SK-N-MC (cell line): ENCODE results near the gene POT1.

Source experiments
- DNase-seq: peaks from one replicate; pipeline ENCODE4 v3.0.0-alpha.2; 2011; ENCODE audit warnings: low read depth, low spot score
- H3K27ac ChIP-seq: fragments of 200-600 bp; sonication (generic); 2 replicates; pipeline ENCODE4 v1.5.1; 2016; ENCODE audit warnings: mixed run types
- H3K36me3 ChIP-seq: fragments of 200-600 bp; sonication (generic); 2 replicates; pipeline ENCODE4 v1.6.1; 2017; ENCODE audit warnings: antibody characterized with exemption, low read length, mixed read lengths; ENCODE audit not compliant: insufficient read depth
- H3K4me3 ChIP-seq: fragments of 200-600 bp; sonication (generic); 2 replicates; pipeline ENCODE4 v1.5.1; 2016
- H3K9ac ChIP-seq: fragments of 200-600 bp; sonication (generic); 2 replicates; pipeline ENCODE4 v1.8.0; 2017; ENCODE audit warnings: mixed run types, mixed read lengths; ENCODE audit not compliant: insufficient read length
- H3K9me3 ChIP-seq: fragments of 200-600 bp; sonication (generic); 2 replicates; pipeline ENCODE4 v1.6.1; 2017; ENCODE audit warnings: low read depth, mild to moderate bottlenecking, antibody characterized with exemption, low read length, moderate library complexity, mixed read lengths
- EZH2 ChIP-seq: fragments of 200-600 bp; sonication (generic); IDR thresholded peaks from one replicate; pipeline ENCODE4 v1.6.1; 2017; ENCODE audit warnings: antibody characterized with exemption
- FOXP2 ChIP-seq: optimal IDR thresholded peaks from 2 replicates; pipeline ENCODE3; 2011; ENCODE audit warnings: mild to moderate bottlenecking, moderate library complexity; ENCODE audit not compliant: insufficient read depth; ENCODE audit errors: extremely low read length, control extremely low read depth
- POLR2AphosphoS5 ChIP-seq: IDR thresholded peaks from 2 replicates; pipeline ENCODE4 v1.6.1; 2012; ENCODE audit warnings: mild to moderate bottlenecking, low read depth, low read length, borderline replicate concordance

Gene POT1

DNA sequence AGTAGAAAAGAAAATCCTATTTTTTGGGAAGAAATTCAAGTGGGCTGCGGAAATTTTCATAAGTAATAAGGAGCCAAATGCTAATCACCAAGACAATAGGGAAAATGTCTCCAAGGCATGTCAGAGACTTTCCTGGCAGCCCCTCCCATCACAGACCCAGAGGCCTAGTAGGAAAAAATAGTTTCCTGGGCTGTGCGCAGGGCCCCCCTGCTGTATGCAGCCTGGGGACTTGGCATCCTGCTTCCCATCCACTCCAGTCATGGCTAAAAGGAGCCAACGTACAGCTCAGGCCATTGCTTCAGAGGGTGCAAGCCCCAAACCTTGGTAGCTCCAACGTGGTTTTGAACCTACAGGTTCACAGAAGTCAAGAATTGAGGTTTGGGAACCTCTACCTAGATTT lies 12.8 kb upstream of the POT1 start:
- H3K9me3 ChIP-seq: peaks cover 4% of the 10 kb centered on the region; the same call in 1 of the 2 replicates
- H3K4me3 ChIP-seq: peak overlapping the region; percentile 27; the same call in 1 of the 2 replicates
- TF ChIP-seq FOXP2 (no peak), POLR2AphosphoS5 (no peak), EZH2 (no peak)
- peak overlapping the region; percentile 81 for H3K27ac ChIP-seq
- DNase-seq: no peak
- H3K9ac ChIP-seq: no peak overlapping the region
- no peaks in the 10 kb centered on the region for H3K36me3 ChIP-seq

DNA sequence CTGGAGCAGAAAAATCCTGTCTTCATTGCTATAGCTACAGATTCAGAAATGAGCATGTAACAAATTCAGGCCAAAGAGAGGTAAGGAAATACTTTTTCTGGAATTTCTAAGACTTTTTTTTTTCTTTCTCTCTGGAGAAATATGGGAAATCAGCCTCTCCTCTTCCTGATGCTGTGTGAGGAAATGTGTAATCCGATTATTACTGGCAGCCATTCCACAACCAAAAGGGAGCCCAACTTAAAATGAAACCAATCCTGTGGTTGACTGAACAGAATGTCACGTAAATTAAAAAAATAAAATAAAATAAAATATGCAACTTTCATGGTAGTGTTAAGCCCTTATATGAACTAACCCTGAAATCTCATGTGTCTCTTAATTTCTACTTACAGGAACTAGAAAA lies 10.7 kb upstream of the POT1 start:
- H3K27ac ChIP-seq: no peak overlapping the region
- H3K36me3 ChIP-seq: no peaks in the 10 kb centered on the region
- H3K9me3 ChIP-seq: no peaks in the 10 kb centered on the region
- DNase-seq: no peak
- H3K4me3 ChIP-seq: no peak overlapping the region
- no peak for TF ChIP-seq POLR2AphosphoS5
- no peak for TF ChIP-seq EZH2
- TF ChIP-seq FOXP2: no peak
- H3K9ac ChIP-seq: no peak overlapping the region

DNA sequence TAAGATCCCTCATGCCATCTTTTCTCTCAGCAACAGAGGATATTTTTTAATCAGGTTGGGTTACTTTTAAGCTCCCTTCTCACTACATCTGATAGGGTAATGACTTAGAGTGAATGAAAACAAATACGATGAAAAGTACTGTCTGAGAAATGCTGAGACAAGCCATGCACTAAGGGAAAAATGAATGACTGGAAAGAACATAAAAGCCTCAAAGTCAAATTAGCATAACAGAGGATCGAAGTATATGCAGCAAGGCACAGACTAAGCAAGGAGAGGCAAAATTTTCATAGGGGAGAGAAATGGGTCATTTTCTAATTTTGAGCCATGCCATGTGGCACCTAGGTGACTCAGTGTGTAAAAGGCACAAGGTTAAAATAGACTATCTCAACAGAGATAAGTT lies 8.5 kb upstream of the POT1 start:
- DNase-seq: no peak
- no peak overlapping the region for H3K9ac ChIP-seq
- H3K27ac ChIP-seq: no peak overlapping the region
- no peak for TF ChIP-seq FOXP2
- TF ChIP-seq EZH2: no peak
- no peak for TF ChIP-seq POLR2AphosphoS5
- H3K36me3 ChIP-seq: no peaks in the 10 kb centered on the region
- no peak overlapping the region for H3K4me3 ChIP-seq
- no peaks in the 10 kb centered on the region for H3K9me3 ChIP-seq

DNA sequence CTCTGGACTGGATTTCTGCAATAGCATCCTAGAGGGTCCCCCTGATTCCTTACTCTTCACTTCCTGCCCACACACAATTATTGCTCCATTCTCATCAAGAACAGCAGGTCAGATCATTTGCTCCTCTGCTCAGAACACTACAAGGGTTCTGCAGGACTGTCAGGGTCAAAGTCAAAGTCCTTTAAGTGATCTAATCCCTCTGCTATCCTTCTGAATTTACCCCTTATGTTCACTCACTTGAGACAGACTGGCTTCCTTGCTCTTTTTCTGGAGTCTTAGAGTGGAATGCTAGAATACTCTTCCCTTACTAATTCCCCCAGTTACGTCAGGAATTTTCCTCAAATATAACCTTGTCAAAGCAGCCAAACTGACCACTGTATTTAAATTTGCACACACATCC lies 7.5 kb upstream of the POT1 start:
- H3K27ac ChIP-seq: no peak overlapping the region
- TF ChIP-seq EZH2: no peak
- TF ChIP-seq POLR2AphosphoS5: no peak
- TF ChIP-seq FOXP2: no peak
- DNase-seq: no peak
- H3K9ac ChIP-seq: no peak overlapping the region
- H3K4me3 ChIP-seq: no peak overlapping the region
- H3K36me3 ChIP-seq: no peaks in the 10 kb centered on the region
- no peaks in the 10 kb centered on the region for H3K9me3 ChIP-seq

DNA sequence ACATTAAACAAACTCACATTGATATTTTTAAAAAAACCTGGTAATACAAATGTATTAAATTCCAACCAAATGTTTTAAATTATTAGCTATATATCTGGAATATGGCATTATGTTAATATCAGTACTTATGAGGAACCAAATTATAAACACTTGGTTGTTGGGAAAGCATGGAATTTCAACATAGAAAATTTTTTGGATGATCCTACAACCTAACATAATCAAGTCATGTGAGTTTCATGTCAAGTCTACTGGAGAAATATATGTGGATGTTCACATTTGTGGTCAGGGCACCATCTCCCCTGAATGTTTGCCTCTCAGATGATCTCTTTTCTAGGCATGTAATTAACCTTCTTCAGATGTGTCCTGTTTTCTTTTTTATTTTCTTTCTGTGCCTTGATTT lies 5.2 kb upstream of the POT1 start:
- H3K27ac ChIP-seq: no peak overlapping the region
- no peak overlapping the region for H3K4me3 ChIP-seq
- H3K9me3 ChIP-seq: no peaks in the 10 kb centered on the region
- no peak for DNase-seq
- H3K9ac ChIP-seq: no peak overlapping the region
- H3K36me3 ChIP-seq: no peaks in the 10 kb centered on the region
- no peak for TF ChIP-seq POLR2AphosphoS5
- no peak for TF ChIP-seq EZH2
- no peak for TF ChIP-seq FOXP2

DNA sequence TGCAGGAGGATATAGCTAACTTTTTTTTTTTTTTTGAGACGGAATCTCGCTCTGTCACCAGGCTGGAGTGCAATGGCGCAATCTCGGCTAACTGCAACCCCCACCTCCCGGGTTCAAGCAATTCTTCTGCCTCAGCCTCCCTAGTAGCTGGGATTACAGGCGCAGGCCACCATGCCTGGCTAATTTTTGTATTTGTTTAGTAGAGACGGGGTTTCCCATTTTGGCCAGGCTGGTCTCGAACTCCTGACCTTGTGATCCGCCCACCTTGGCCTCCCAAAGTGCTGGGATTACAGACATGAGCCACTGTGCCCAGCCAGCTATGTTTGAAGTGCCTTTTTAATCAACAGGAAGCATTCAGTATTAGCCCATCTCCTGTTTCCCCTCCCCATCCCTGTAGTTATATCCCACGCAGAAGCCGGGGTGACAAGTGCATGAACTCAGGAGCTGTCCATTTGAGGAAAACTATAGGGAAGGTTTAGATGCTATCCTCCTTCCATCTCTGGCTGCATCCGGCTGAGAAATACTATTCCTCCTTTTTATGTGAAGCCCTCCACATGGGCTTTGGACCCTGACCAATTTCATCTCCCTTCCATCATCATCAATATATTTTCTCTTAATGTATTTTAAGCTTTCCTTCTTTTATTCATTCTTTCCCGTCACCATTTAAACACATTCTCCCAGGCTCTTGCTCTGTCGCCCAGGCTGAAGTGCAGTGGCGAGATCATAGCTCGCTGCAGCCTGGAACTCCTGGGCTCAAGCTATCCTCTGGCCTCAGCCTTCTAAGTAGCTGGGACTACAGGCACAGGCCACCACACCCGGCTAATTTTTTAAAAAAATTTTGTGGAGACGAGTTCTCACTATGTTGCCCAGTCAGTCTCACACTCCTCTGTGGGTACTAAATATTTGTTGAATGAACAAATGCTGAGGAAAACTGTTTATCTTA lies 1.3 kb upstream of the POT1 start:
- Histone ChIP-seq H3K4me3 (no peak overlapping the region), H3K9me3 (no peaks in the 10 kb centered on the region), H3K27ac (no peak overlapping the region), H3K9ac (no peak overlapping the region), H3K36me3 (peaks cover 18% of the 10 kb centered on the region)
- no peak for DNase-seq
- no peak for TF ChIP-seq FOXP2
- no peak for TF ChIP-seq EZH2
- no peak for TF ChIP-seq POLR2AphosphoS5

DNA sequence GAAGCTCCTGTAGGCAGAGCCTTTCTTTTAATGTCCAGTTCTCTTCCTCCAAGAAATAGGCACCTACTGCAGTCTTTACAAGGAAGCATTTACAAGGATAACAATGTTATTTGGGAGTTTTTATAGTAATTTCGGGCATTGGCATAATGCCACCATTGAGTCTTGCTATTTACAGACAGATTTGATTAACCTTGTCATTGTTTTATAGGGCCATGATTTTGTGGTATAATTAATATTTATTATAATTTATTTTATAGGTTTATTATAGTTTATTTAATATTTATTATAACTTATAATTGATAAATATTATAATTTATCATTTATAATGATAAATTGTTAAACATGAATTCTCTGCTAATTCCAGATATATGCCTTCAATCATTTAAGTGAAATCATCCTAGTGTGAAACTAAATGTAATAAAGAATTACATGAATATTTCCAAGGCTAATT lies 573 bp upstream of the POT1 start:
- Histone ChIP-seq H3K9ac (peak overlapping the region; percentile 51), H3K36me3 (peaks cover 25% of the 10 kb centered on the region), H3K9me3 (no peaks in the 10 kb centered on the region), H3K4me3 (peak overlapping the region; percentile 96), H3K27ac (peak overlapping the region; percentile 69; the same call in 1 of the 2 replicates)
- TF ChIP-seq EZH2: no peak
- DNase-seq: no peak

DNA sequence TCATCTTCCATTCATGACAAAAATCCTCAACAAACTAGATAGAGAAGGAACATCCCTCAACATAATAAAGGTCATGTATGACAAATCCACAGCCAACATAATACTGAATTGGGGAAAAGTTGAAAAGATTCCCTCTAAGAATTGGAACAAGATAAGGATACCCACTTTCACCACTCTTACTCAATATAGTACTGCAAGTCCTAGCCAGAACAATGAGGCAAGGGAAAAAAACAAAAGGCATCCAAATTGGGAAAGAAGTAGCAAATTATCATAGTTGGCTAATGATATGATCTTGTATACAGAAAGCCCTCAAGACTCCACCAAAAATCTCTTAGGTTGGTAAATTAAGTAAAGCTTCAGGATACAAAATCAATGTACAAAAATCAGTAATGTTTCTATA lies 4.7 kb downstream of the POT1 start:
- DNase-seq: no peak
- TF ChIP-seq FOXP2: no peak
- no peak for TF ChIP-seq EZH2
- TF ChIP-seq POLR2AphosphoS5: no peak
- no peak overlapping the region for H3K27ac ChIP-seq
- no peak overlapping the region for H3K4me3 ChIP-seq
- no peak overlapping the region for H3K9ac ChIP-seq
- 0 out of 2 replicates have a peak, but pooled peaks cover 6% of the 10 kb centered on the region for H3K9me3 ChIP-seq
- H3K36me3 ChIP-seq: peaks cover 58% of the 10 kb centered on the region
